ENCODE results near the gene JAGN1. TPM values are rescaled to one million over a fixed set of nuclear protein-coding genes. Genes with fewer than 3 reads are reported as not detected.
"Not testable (repeated sequence)": the region's sequence is repeated elsewhere in the genome, so short reads cannot be mapped to it uniquely, and the experiment has no call there.

JAGN1 gene
- total RNA-seq, 1 experiment from 2014 or later: 34.1 TPM

DNA sequence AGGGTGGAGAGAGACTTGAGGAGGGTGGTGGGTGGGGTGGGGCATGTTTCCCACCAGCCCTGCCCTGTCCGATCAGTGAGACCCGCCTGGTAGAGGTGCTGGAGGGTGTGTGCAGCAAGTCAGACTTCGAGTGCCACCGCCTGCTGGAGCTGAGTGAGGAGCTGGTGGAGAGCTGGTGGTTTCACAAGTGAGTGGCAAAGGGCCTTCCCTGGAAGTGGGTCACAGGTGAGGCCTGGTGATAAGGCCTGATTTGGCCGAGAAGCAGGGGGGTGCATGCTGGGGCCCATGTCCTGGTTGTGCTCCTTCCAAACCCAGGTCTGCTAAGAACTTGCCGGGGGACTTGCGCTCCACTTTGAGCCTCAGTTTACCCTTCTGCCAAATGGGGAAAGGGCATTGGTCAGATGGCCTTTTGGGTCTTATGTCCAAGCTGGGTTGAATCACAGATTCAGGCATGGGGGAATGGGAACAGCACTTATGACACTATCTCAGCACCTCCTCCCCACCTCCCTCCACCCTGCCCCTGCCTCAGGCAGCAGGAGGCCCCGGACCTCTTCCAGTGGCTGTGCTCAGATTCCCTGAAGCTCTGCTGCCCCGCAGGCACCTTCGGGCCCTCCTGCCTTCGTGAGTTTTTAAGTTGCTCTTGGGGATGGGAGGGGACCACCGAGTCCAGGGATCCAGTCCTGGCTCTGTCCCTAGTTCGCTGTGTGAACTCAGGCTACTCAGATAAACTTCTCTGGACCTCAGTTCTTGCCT is 47.3 kb downstream of the JAGN1 start:
- Histone ChIP-seq H4K20me1 (ENCODE audit: low read length) (no peaks in the 10 kb centered on the region), H3K4me3 (ENCODE audit: low read length) (no peak overlapping the region), H3K36me3 (ENCODE audit: low read depth, low read length) (no peaks in the 10 kb centered on the region), H3K9me3 (ENCODE audit: low read length) (no peaks in the 10 kb centered on the region), H3K9ac (ENCODE audit: low read length) (no peak overlapping the region), H3K27me3 (ENCODE audit: low read length) (no peaks in the 10 kb centered on the region), H3F3A (ENCODE audit: low read length, unreplicated experiment) (no peaks in the 10 kb centered on the region), H3K4me1 (ENCODE audit: insufficient read depth, low read length) (peaks cover 30% of the 10 kb centered on the region), H3K79me2 (ENCODE audit: low read length) (peaks cover 19% of the 10 kb centered on the region), H3K27ac (ENCODE audit: low read length) (no peak overlapping the region), H3K9me2 (replicated peaks; ENCODE audit: low read length) (no peaks in the 10 kb centered on the region), H3K4me2 (ENCODE audit: low read length) (no peak overlapping the region), H2AFZ (ENCODE audit: low read length) (no peak overlapping the region)
- BruUV-seq (replicated peaks): no TSS peak
- intact Hi-C loops (cut with micrococcal nuclease): no loop called here
- POLR2A ChIA-PET (ENCODE audit: unreplicated experiment): no interaction called here
- TF ChIP-seq, protein P1, sequence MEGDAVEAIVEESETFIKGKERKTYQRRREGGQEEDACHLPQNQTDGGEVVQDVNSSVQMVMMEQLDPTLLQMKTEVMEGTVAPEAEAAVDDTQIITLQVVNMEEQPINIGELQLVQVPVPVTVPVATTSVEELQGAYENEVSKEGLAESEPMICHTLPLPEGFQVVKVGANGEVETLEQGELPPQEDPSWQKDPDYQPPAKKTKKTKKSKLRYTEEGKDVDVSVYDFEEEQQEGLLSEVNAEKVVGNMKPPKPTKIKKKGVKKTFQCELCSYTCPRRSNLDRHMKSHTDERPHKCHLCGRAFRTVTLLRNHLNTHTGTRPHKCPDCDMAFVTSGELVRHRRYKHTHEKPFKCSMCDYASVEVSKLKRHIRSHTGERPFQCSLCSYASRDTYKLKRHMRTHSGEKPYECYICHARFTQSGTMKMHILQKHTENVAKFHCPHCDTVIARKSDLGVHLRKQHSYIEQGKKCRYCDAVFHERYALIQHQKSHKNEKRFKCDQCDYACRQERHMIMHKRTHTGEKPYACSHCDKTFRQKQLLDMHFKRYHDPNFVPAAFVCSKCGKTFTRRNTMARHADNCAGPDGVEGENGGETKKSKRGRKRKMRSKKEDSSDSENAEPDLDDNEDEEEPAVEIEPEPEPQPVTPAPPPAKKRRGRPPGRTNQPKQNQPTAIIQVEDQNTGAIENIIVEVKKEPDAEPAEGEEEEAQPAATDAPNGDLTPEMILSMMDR (conservative IDR thresholded peaks at IDR 0.05; ENCODE audit: low read depth, low read length): no peak
- TF ChIP-seq EZH2phosphoT487 (IDR thresholded peaks at IDR 0.05; ENCODE audit: borderline replicate concordance, low read length) (no peak), EZH2 (IDR thresholded peaks at IDR 0.05; ENCODE audit: low read length, unreplicated experiment) (no peak)
- CTCF ChIA-PET: no interaction called here
- no peak for ATAC-seq
- DNase-seq: no peak

DNA sequence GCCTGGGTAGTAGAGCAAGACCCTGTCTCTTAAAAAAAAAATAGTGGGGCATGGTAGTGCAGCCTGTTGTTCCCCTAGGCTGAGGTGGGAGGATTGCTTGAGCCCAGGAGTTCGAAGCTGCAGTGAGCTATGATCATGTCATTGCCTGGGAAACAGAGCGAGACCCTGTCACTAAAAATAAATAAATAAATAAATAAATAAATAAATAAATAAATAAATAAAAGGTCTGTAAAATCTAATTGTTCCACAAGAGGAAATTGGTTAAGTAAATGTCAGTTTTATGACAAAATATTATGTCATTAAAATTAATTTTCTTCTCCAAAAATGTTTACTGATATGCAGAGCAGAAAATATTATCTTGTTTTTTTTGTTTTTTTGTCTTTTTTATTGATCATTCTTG is 48.6 kb downstream of the JAGN1 start:
- DNase-seq (no peak), ATAC-seq (no peak)
- no peak overlapping the region for H3K9ac ChIP-seq (ENCODE audit: low read length)
- H3K4me3 ChIP-seq (ENCODE audit: low read length): no peak overlapping the region
- no peaks in the 10 kb centered on the region for H3K36me3 ChIP-seq (ENCODE audit: low read depth, low read length)
- TF ChIP-seq EZH2 (IDR thresholded peaks at IDR 0.05; ENCODE audit: low read length, unreplicated experiment) (no peak), EZH2phosphoT487 (IDR thresholded peaks at IDR 0.05; ENCODE audit: borderline replicate concordance, low read length) (no peak)
- TF ChIP-seq, protein P1 (conservative IDR thresholded peaks at IDR 0.05; ENCODE audit: low read depth, low read length): no peak
- CTCF ChIA-PET: no interaction called here
- no peak overlapping the region for H3K27ac ChIP-seq (ENCODE audit: low read length)
- no peaks in the 10 kb centered on the region for H4K20me1 ChIP-seq (ENCODE audit: low read length)
- H3K4me1 ChIP-seq (ENCODE audit: insufficient read depth, low read length): peaks cover 22% of the 10 kb centered on the region
- H3K9me2 ChIP-seq (replicated peaks; ENCODE audit: low read length): no peaks in the 10 kb centered on the region
- no peak overlapping the region for H3K4me2 ChIP-seq (ENCODE audit: low read length)
- no peaks in the 10 kb centered on the region for H3K9me3 ChIP-seq (ENCODE audit: low read length)
- POLR2A ChIA-PET (ENCODE audit: unreplicated experiment): no interaction called here
- intact Hi-C loops (cut with micrococcal nuclease): no loop called here
- no peaks in the 10 kb centered on the region for H3F3A ChIP-seq (ENCODE audit: low read length, unreplicated experiment)
- peaks cover 19% of the 10 kb centered on the region for H3K79me2 ChIP-seq (ENCODE audit: low read length)
- no peak overlapping the region for H2AFZ ChIP-seq (ENCODE audit: low read length)
- no peaks in the 10 kb centered on the region for H3K27me3 ChIP-seq (ENCODE audit: low read length)
- BruUV-seq (replicated peaks): no TSS peak

- intact Hi-C loops (cut with micrococcal nuclease): not testable (repeated sequence)
These were observed 49.5 kb downstream of the JAGN1 start for GRCh38 chr3:9939906-9940305.

More at GRCh38 chr3:9939906-9940305, 49.5 kb downstream of the JAGN1 start:
- ATAC-seq; H3K27me3 ChIP-seq (ENCODE audit: low read length); H3K9me2 ChIP-seq (replicated peaks; ENCODE audit: low read length); H3F3A ChIP-seq (ENCODE audit: low read length, unreplicated experiment); DNase-seq; H3K4me2 ChIP-seq (ENCODE audit: low read length); H4K20me1 ChIP-seq (ENCODE audit: low read length); H3K79me2 ChIP-seq (ENCODE audit: low read length); H3K27ac ChIP-seq (ENCODE audit: low read length); BruUV-seq (replicated peaks); H3K4me3 ChIP-seq (ENCODE audit: low read length); CTCF ChIA-PET; H3K9ac ChIP-seq (ENCODE audit: low read length); H3K36me3 ChIP-seq (ENCODE audit: low read depth, low read length); H2AFZ ChIP-seq (ENCODE audit: low read length); POLR2A ChIA-PET (ENCODE audit: unreplicated experiment); H3K9me3 ChIP-seq (ENCODE audit: low read length): not testable (repeated sequence)
- peaks cover 13% of the 10 kb centered on the region for H3K4me1 ChIP-seq (ENCODE audit: insufficient read depth, low read length)

Data from PC-3 (cell line).